Natural killer cell (primary cell): ENCODE results near the gene TMIGD1. TPM values are rescaled to one million over a fixed set of nuclear protein-coding genes. Genes with fewer than 3 reads are reported as not detected.

Experiments used
- ATAC-seq, 3 donors: fragments of 150-1000 bp in 2 of 3; fragments of 200-7000 bp in 1 of 3; cut with Tn5 transposase; 1 replicate in 1 of 3; 2 replicates in 2 of 3; pipeline ENCODE4 v1.10.0; 2021; ENCODE audit warnings: mild to moderate bottlenecking in 2 of 3, moderate library complexity in 2 of 3
- DNase-seq, 2 donors: peaks; one replicate each; pipeline versions ENCODE4 v3.0.0 to v3.0.0-alpha.2; 2013 to 2021; ENCODE audit warnings: mixed read lengths in 1 of 2
- H3K27ac ChIP-seq: one replicate; pipeline ENCODE4 v1.5.1; 2013; ENCODE audit warnings: mild to moderate bottlenecking, low read length
- H3K27me3 ChIP-seq: one replicate; pipeline ENCODE4 v1.6.1; 2013; ENCODE audit warnings: low read length; ENCODE audit not compliant: control insufficient read depth, insufficient read depth
- H3K36me3 ChIP-seq: one replicate; pipeline ENCODE4 v1.6.1; 2013; ENCODE audit warnings: low read length; ENCODE audit not compliant: control insufficient read depth, insufficient read depth
- H3K4me1 ChIP-seq: one replicate; pipeline ENCODE4 v1.6.1; 2013; ENCODE audit warnings: low read length; ENCODE audit not compliant: control insufficient read depth, insufficient read depth
- H3K4me3 ChIP-seq: one replicate; pipeline ENCODE4 v1.5.1; 2013; ENCODE audit warnings: low read length
- H3K9me3 ChIP-seq: one replicate; pipeline ENCODE4 v1.6.1; 2013; ENCODE audit warnings: low read length; ENCODE audit not compliant: control insufficient read depth, insufficient read depth
- H3K27ac Mint-ChIP-seq, 2 donors: one replicate each; pipeline ENCODE4 v1.8.0; 2022; ENCODE audit warnings: mild to moderate bottlenecking in 2 of 2, mixed read lengths in 2 of 2, moderate library complexity in 1 of 2
- H3K27me3 Mint-ChIP-seq, 2 donors: one replicate each; pipeline ENCODE4 v1.8.0; 2022; ENCODE audit warnings: low read depth in 2 of 2, mixed read lengths in 2 of 2
- H3K36me3 Mint-ChIP-seq: one replicate; pipeline ENCODE4 v1.8.0; 2022; ENCODE audit warnings: mixed read lengths
- H3K4me1 Mint-ChIP-seq, 2 donors: one replicate each; pipeline ENCODE4 v1.8.0; 2022; ENCODE audit warnings: mixed read lengths in 2 of 2
- H3K4me3 Mint-ChIP-seq: one replicate; pipeline ENCODE4 v1.8.0; 2022; ENCODE audit warnings: mild to moderate bottlenecking, moderate library complexity, mixed read lengths
- H3K9me3 Mint-ChIP-seq, 2 donors: one replicate each; pipeline ENCODE4 v1.8.0; 2022; ENCODE audit warnings: mixed read lengths in 2 of 2
- WGBS: methylation state at CpG from one replicate; pipeline ENCODE4 v1.1.7; 2013; ENCODE audit warnings: missing lambda C conversion rate; ENCODE audit not compliant: insufficient coverage; 5-methylcytosine and 5-hydroxymethylcytosine counted together
- intact Hi-C: fragments of 100-400 bp; cut with micrococcal nuclease; formaldehyde crosslinking; loops from one replicate; pipeline ENCODE4 v1.14.2; 2022
- total RNA-seq, 4 donors: library from RNA; stranded (reverse); fragments of 120-200 nt in 1 of 4; gene quantifications; one replicate each; pipeline versions ENCODE4 v1.2.3 to v1.2.4, GENCODE V29; 2013 to 2022
- TF ChIP-seq, protein P1 (sequence below): fragments of 200-600 bp; IDR thresholded peaks from one replicate; pipeline ENCODE4 v1.8.0; 2022; ENCODE audit warnings: antibody characterized with exemption

The TMIGD1 gene
- total RNA-seq, 3 donors from 2014 or later (not counting 1 experiment from before 2014, with no cell fraction given) = not detected

DNA sequence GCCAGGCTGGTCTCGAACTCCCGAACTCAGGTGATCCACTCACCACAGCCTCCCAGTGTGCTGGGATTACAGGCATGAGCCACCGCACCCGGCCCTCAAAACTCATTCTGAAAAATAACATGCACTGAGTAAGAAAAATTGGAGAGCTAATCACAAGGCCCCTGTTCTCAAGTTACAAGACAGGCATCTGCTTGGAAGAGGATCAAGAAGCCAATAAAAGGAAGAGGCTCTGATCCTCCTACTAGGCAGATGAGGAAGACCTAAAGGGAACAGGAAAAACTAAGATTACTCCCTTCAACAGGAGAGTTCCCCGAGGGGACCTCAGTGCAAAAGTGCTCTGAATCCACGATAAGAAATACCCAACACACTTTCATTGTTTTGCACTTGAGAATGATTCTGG is 60.5 kb downstream of the TMIGD1 start:
- DNase-seq (no peak), ATAC-seq (no peak)
- Histone ChIP-seq H3K36me3 (peaks cover 56% of the 10 kb centered on the region), H3K9me3 (no peaks in the 10 kb centered on the region), H3K27ac (no peak overlapping the region), H3K4me1 (no peaks in the 10 kb centered on the region), H3K27me3 (no peaks in the 10 kb centered on the region), H3K4me3 (no peak overlapping the region)
- Mint-ChIP-seq H3K27me3 (no peaks in the 10 kb centered on the region), H3K36me3 (peaks cover 31% of the 10 kb centered on the region), H3K4me3 (no peak overlapping the region), H3K27ac (no peak overlapping the region), H3K9me3 (no peaks in the 10 kb centered on the region), H3K4me1 (peaks cover 9 to 11% of the 10 kb centered on the region in 2 donors)
- TF ChIP-seq, protein P1, sequence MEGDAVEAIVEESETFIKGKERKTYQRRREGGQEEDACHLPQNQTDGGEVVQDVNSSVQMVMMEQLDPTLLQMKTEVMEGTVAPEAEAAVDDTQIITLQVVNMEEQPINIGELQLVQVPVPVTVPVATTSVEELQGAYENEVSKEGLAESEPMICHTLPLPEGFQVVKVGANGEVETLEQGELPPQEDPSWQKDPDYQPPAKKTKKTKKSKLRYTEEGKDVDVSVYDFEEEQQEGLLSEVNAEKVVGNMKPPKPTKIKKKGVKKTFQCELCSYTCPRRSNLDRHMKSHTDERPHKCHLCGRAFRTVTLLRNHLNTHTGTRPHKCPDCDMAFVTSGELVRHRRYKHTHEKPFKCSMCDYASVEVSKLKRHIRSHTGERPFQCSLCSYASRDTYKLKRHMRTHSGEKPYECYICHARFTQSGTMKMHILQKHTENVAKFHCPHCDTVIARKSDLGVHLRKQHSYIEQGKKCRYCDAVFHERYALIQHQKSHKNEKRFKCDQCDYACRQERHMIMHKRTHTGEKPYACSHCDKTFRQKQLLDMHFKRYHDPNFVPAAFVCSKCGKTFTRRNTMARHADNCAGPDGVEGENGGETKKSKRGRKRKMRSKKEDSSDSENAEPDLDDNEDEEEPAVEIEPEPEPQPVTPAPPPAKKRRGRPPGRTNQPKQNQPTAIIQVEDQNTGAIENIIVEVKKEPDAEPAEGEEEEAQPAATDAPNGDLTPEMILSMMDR = no peak
- intact Hi-C loops = no loop called here
- 97% methylated on average over 6 of the region's 6 CpGs for WGBS

DNA sequence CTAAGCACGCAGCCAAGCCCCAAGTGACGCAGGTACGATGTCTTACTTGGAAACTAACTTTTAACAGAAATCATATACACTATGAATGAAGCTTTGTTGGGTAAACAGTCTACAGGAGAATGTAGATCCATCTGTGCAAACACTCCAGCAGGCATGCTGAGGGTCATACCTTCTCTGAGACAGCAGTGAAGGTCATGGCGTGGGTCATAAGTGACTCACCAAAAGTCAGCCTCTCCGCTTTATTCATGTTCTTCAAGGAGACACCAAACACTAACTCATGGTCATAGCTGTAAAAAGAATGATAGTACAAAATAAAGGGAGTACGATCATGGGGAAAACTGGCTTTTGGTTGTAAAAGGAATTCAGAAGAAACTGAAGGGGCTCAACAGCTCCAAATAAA is 62.8 kb downstream of the TMIGD1 start:
- no peak overlapping the region for H3K27ac Mint-ChIP-seq

DNA sequence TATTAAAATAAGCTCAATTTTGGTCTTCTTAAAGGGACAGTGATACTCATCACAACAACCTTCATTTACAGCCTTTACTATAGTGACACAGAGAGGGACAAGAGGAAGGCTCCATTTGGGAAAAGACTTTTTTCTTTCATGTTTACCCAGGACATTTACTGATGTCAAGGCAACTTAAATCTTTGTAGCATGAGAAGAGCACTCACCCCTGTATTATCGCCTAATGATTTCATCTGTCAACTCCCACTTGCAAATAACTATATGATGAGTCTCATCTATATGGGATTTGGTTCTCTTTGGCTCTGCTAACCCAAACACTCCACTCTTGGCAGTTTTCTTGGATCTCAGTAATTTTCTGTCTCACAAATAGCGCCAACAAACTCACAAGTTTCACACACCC is 66.2 kb downstream of the TMIGD1 start:
- no peaks in the 10 kb centered on the region for H3K4me1 ChIP-seq
- DNase-seq (no peak), ATAC-seq (no peak)
- peaks cover 74% of the 10 kb centered on the region for H3K36me3 ChIP-seq
- no peaks in the 10 kb centered on the region for H3K9me3 ChIP-seq
- Mint-ChIP-seq H3K4me3 (no peak overlapping the region), H3K9me3 (no peaks in the 10 kb centered on the region), H3K4me1 (peaks cover 0 to 3% of the 10 kb centered on the region in 2 donors), H3K27me3 (no peaks in the 10 kb centered on the region), H3K27ac (no peak overlapping the region), H3K36me3 (peaks cover 50% of the 10 kb centered on the region)
- no peaks in the 10 kb centered on the region for H3K27me3 ChIP-seq
- WGBS = 100% methylated on average over 2 of the region's 2 CpGs
- H3K27ac ChIP-seq = no peak overlapping the region
- TF ChIP-seq, protein P1 = no peak
- intact Hi-C loops = no loop called here
- no peak overlapping the region for H3K4me3 ChIP-seq

More for the DNA sequence above, 62.8 kb downstream of the TMIGD1 start:
- H3K36me3 ChIP-seq = peaks cover 66% of the 10 kb centered on the region
- no peaks in the 10 kb centered on the region for H3K27me3 ChIP-seq
- no peak overlapping the region for H3K27ac ChIP-seq
- Mint-ChIP-seq H3K4me3 (no peak overlapping the region), H3K27me3 (no peaks in the 10 kb centered on the region), H3K4me1 (peaks cover 6 to 9% of the 10 kb centered on the region in 2 donors), H3K9me3 (no peaks in the 10 kb centered on the region), H3K36me3 (peaks cover 46% of the 10 kb centered on the region)
- 98% methylated on average over 6 of the region's 6 CpGs for WGBS
- intact Hi-C loops = no loop called here
- H3K4me3 ChIP-seq = no peak overlapping the region
- no peaks in the 10 kb centered on the region for H3K9me3 ChIP-seq
- DNase-seq (no peak), ATAC-seq (no peak)
- H3K4me1 ChIP-seq = no peaks in the 10 kb centered on the region
- TF ChIP-seq, protein P1 = no peak

Other genes with a start within 250 kb of the TMIGD1 start
- gene NSRP1, start 217.2 kb downstream of the TMIGD1 start, total RNA-seq = 10 to 100 TPM; 27.0 to 33.7 (median 29.7) TPM
- gene SLC6A4, start 98.4 kb downstream of the TMIGD1 start, total RNA-seq = 1 to 10 TPM in 1 of 3 donors, under 1 TPM in 2; 0.43 to 3.5 (median 0.58) TPM
- gene BLMH, start 42.1 kb downstream of the TMIGD1 start, total RNA-seq = 10 to 100 TPM; 44.8 to 52.8 (median 46.7) TPM
- gene CPD, start 44.9 kb upstream of the TMIGD1 start, total RNA-seq = 10 to 100 TPM; 67.3 to 94.5 (median 85.9) TPM
- gene GOSR1, start 143.4 kb upstream of the TMIGD1 start, total RNA-seq = 10 to 100 TPM; 45.0 to 57.5 (median 54.4) TPM